ENCODE data around the gene THY1. TPM values are rescaled to one million over a fixed set of nuclear protein-coding genes. Genes with fewer than 3 reads are reported as not detected.
A peak's percentile ranks its signal among the peaks of the same experiment; 100 is the strongest.

Gene THY1
- total RNA-seq, 1 donor from 2014 or later, result 215 TPM

DNA sequence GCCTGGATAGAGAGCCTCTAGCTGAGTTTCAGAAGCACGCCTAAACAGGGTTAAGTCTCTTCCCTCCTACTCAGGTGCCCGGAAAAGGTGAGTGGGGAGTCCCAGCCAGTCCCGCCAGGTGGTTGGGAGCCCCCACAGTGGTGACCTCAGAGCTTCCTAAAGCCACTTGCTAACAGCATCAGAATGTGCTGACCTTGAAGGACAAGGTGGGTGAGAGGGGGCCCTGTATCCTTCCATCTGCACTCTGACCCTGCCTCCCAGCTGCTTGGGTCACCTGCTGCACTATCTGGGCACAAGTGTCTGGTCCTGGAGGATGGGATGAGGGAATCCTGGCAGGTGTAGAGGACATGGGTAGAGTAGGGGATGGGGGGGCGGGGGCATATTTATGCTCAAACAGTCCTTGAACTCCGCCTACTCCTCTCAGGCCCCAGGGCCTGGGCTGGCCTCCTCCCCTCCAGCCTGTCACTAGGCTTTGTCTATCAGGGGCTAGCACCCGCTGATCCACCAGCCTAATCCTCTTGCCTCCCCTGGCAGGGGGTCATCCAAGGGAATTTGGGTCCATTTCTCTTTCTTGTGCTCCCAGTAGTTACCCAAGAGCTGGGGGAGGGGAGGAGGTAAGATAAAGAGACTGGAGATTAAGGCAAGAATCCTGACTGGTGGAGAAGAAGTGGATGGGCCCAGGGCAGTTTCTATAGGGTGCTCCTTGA lies 44.9 kb downstream of the THY1 start:
- no peak for DNase-seq (ENCODE audit: low spot score)
- Mint-ChIP-seq H3K27ac (ENCODE audit: unreplicated experiment) (no peak overlapping the region), H3K27me3 (ENCODE audit: low read depth) (peaks cover 2% of the 10 kb centered on the region), H3K9me3 (ENCODE audit: low read depth) (no peaks in the 10 kb centered on the region), H3K4me3 (ENCODE audit: unreplicated experiment) (no peak overlapping the region), H3K36me3 (ENCODE audit: low read depth) (no peaks in the 10 kb centered on the region), H3K4me1 (ENCODE audit: low read depth) (peaks cover 11% of the 10 kb centered on the region)
- TF ChIP-seq, protein P1, sequence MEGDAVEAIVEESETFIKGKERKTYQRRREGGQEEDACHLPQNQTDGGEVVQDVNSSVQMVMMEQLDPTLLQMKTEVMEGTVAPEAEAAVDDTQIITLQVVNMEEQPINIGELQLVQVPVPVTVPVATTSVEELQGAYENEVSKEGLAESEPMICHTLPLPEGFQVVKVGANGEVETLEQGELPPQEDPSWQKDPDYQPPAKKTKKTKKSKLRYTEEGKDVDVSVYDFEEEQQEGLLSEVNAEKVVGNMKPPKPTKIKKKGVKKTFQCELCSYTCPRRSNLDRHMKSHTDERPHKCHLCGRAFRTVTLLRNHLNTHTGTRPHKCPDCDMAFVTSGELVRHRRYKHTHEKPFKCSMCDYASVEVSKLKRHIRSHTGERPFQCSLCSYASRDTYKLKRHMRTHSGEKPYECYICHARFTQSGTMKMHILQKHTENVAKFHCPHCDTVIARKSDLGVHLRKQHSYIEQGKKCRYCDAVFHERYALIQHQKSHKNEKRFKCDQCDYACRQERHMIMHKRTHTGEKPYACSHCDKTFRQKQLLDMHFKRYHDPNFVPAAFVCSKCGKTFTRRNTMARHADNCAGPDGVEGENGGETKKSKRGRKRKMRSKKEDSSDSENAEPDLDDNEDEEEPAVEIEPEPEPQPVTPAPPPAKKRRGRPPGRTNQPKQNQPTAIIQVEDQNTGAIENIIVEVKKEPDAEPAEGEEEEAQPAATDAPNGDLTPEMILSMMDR (IDR thresholded peaks at IDR 0.05), result no peak

- Mint-ChIP-seq H3K27me3 (ENCODE audit: low read depth) (peaks cover 2% of the 10 kb centered on the region), H3K4me1 (ENCODE audit: low read depth) (peaks cover 11% of the 10 kb centered on the region), H3K9me3 (ENCODE audit: low read depth) (no peaks in the 10 kb centered on the region), H3K4me3 (ENCODE audit: unreplicated experiment) (no peak overlapping the region), H3K36me3 (ENCODE audit: low read depth) (no peaks in the 10 kb centered on the region), H3K27ac (ENCODE audit: unreplicated experiment) (no peak overlapping the region)
- no peak for DNase-seq (ENCODE audit: low spot score)
- TF ChIP-seq, protein P1 (IDR thresholded peaks at IDR 0.05), result no peak
Observed at GRCh38 chr11:119377112-119377901, 45.7 kb downstream of the THY1 start.

- Mint-ChIP-seq H3K9me3 (ENCODE audit: low read depth) (no peaks in the 10 kb centered on the region), H3K27ac (ENCODE audit: unreplicated experiment) (no peak overlapping the region), H3K27me3 (ENCODE audit: low read depth) (no peaks in the 10 kb centered on the region), H3K4me1 (ENCODE audit: low read depth) (peaks cover 16% of the 10 kb centered on the region), H3K36me3 (ENCODE audit: low read depth) (no peaks in the 10 kb centered on the region), H3K4me3 (ENCODE audit: unreplicated experiment) (no peak overlapping the region)
- TF ChIP-seq, protein P1 (IDR thresholded peaks at IDR 0.05), result no peak
- DNase-seq (ENCODE audit: low spot score), result peak; percentile 74
Observed at GRCh38 chr11:119376197-119376847, 46.6 kb downstream of the THY1 start.

DNA sequence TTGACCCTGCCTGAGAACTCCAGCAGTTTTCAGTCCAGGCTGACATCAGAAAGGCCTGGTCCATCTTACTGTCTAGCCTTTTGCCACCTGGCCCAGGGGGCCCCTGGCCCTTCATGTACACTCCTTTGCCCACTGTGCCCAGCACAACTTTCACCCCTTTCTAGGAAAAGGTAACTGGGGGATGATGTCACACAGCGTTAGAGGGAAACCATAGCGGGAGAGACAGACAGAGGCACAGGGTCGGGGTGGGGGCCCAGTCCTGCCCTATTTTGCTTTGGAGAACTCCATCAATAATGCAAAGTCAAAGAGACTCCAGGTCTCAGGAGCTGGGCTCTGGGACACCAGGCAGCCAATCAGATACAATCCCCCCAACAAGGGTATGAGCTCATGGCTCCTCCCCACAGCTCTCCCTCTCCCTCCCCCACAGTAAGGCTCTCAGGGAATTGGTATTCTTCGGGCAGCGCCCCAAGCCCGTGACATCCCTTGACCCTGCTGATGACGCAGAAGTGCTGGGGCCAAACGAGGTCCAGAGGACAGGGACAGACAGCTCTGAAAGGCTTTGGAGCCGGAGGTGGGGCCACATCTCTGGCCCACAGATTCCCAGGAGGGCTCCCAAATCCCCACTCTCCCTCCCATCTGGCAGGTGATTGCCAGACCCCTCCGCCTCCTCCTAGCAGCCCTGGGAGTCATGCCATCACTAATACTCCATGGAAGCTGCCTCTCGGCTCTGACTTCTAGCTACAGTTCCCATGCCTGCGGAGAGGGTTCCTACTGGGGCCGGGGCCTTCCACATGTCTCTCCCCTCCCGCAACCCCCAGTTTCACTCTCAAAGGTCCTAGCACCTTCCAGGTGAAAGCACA lies 47.4 kb downstream of the THY1 start:
- Mint-ChIP-seq H3K4me3 (ENCODE audit: unreplicated experiment) (no peak overlapping the region), H3K27ac (ENCODE audit: unreplicated experiment) (no peak overlapping the region)

More for the DNA sequence above, 47.4 kb downstream of the THY1 start:
- Mint-ChIP-seq H3K4me1 (ENCODE audit: low read depth) (peaks cover 20% of the 10 kb centered on the region), H3K36me3 (ENCODE audit: low read depth) (no peaks in the 10 kb centered on the region), H3K9me3 (ENCODE audit: low read depth) (no peaks in the 10 kb centered on the region), H3K27me3 (ENCODE audit: low read depth) (no peaks in the 10 kb centered on the region)
- TF ChIP-seq, protein P1 (IDR thresholded peaks at IDR 0.05), result no peak
- peak; percentile 62 for DNase-seq (ENCODE audit: low spot score)
